ENCODE data around the gene BCO2. TPM values are rescaled to one million over a fixed set of nuclear protein-coding genes. Genes with fewer than 3 reads are reported as not detected.
"Not testable (repeated sequence)": the region's sequence is repeated elsewhere in the genome, so short reads cannot be mapped to it uniquely, and the experiment has no call there.

BCO2 gene
- total RNA-seq, 1 donor = 0.72 TPM

DNA sequence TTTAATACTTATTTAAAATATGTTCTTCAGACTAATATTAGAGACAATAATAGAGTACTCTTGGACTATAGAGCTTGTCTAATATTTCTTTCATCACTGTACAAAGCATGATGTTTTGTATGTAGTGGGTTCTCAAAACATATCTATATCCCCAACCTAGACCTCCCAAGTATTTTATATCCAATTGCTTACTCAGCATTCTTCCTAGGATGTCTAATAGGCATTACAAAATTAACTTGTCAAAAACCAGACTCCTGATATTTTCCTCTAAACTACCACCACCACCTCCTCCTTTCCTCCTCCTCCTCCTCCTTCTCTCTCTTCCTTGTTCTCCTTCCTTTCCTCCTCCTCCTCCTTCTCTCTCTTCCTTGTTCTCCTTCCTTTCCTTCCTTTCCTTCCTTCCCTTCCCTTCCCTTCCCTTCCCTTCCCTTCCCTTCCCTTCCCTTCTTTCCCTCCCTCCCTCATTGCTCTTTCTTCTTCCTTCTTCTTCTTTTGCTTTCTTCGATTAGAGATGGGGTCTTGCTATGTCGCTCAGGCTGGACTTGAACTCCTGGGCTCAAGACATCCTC is 21.3 kb downstream of the BCO2 start:
- no peaks in the 10 kb centered on the region for H4K20me1 ChIP-seq (ENCODE audit: insufficient read depth, low read length)
- H3K79me2 ChIP-seq (ENCODE audit: insufficient read depth, low read length) = no peaks in the 10 kb centered on the region
- no peaks in the 10 kb centered on the region for H3K9me3 ChIP-seq (ENCODE audit: low read depth, low read length)
- no peak for DNase-seq (ENCODE audit: insufficient read length, low spot score, missing footprints)
- H2AFZ ChIP-seq (ENCODE audit: low read length) = no peak overlapping the region
- no peaks in the 10 kb centered on the region for H3K27me3 ChIP-seq (ENCODE audit: insufficient read depth, low read length)
- no peak overlapping the region for H3K4me2 ChIP-seq (ENCODE audit: insufficient read depth, low read length)
- no peaks in the 10 kb centered on the region for H3K36me3 ChIP-seq (ENCODE audit: insufficient read depth, low read length)
- no peaks in the 10 kb centered on the region for H3K4me1 ChIP-seq (ENCODE audit: insufficient read depth, low read length)
- TF ChIP-seq, protein P1, sequence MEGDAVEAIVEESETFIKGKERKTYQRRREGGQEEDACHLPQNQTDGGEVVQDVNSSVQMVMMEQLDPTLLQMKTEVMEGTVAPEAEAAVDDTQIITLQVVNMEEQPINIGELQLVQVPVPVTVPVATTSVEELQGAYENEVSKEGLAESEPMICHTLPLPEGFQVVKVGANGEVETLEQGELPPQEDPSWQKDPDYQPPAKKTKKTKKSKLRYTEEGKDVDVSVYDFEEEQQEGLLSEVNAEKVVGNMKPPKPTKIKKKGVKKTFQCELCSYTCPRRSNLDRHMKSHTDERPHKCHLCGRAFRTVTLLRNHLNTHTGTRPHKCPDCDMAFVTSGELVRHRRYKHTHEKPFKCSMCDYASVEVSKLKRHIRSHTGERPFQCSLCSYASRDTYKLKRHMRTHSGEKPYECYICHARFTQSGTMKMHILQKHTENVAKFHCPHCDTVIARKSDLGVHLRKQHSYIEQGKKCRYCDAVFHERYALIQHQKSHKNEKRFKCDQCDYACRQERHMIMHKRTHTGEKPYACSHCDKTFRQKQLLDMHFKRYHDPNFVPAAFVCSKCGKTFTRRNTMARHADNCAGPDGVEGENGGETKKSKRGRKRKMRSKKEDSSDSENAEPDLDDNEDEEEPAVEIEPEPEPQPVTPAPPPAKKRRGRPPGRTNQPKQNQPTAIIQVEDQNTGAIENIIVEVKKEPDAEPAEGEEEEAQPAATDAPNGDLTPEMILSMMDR (IDR thresholded peaks at IDR 0.05; ENCODE audit: extremely low read depth, low read depth, low read length) = no peak
- H3K4me3 ChIP-seq (ENCODE audit: insufficient read depth, low read length) = no peak overlapping the region
- H3K27ac ChIP-seq (ENCODE audit: low read depth, low read length) = no peak overlapping the region

DNA sequence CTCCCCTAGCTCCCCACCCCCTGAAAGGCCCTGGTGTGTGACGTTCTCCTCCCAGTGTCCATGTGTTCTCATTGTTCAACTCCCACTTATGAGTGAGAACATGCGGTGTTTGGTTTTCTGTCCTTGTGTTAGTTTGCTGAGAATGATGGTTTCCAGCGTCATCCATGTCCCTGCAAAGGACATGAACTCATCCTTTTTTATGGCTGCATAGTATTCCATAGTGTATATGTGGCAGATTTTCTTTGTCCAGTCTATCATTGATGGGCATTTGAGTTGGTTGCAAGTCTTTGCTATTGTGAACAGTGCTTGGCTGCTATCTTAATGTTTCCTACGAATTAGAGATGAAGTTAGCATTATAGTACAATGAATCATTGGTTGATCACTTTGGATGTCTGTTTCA is 23.8 kb downstream of the BCO2 start:
- not testable (repeated sequence) for H3K9me3 ChIP-seq (ENCODE audit: low read depth, low read length); H4K20me1 ChIP-seq (ENCODE audit: insufficient read depth, low read length); H3K4me1 ChIP-seq (ENCODE audit: insufficient read depth, low read length); H3K27ac ChIP-seq (ENCODE audit: low read depth, low read length); H3K36me3 ChIP-seq (ENCODE audit: insufficient read depth, low read length); H3K27me3 ChIP-seq (ENCODE audit: insufficient read depth, low read length); H3K4me3 ChIP-seq (ENCODE audit: insufficient read depth, low read length); DNase-seq (ENCODE audit: insufficient read length, low spot score, missing footprints); H2AFZ ChIP-seq (ENCODE audit: low read length); H3K79me2 ChIP-seq (ENCODE audit: insufficient read depth, low read length); H3K4me2 ChIP-seq (ENCODE audit: insufficient read depth, low read length)

DNA sequence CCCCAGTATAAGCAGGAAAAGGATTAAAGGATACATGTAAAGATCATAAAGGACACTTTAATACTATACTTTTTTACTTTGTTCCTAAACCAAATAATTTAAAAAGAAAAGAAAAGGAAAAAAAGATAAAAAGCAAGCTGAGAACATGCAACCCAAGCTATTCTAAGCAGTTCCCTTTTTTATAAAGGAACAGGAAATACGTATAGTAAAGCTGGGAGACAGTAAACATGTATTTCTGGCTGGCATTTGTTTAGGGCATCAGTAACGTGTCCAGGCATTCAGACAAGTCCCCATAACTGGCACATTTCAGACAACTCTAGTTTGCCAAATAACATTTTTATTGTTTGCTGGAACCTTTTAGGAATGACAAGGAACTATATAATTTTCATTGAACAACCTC is 24.9 kb downstream of the BCO2 start:
- TF ChIP-seq, protein P1 (IDR thresholded peaks at IDR 0.05; ENCODE audit: extremely low read depth, low read depth, low read length) = no peak
- Histone ChIP-seq H3K4me3 (ENCODE audit: insufficient read depth, low read length) (no peak overlapping the region), H3K9me3 (ENCODE audit: low read depth, low read length) (no peaks in the 10 kb centered on the region), H3K27ac (ENCODE audit: low read depth, low read length) (no peak overlapping the region), H3K79me2 (ENCODE audit: insufficient read depth, low read length) (no peaks in the 10 kb centered on the region), H3K27me3 (ENCODE audit: insufficient read depth, low read length) (no peaks in the 10 kb centered on the region), H4K20me1 (ENCODE audit: insufficient read depth, low read length) (no peaks in the 10 kb centered on the region), H2AFZ (ENCODE audit: low read length) (no peak overlapping the region), H3K4me1 (ENCODE audit: insufficient read depth, low read length) (no peaks in the 10 kb centered on the region), H3K4me2 (ENCODE audit: insufficient read depth, low read length) (no peak overlapping the region), H3K36me3 (ENCODE audit: insufficient read depth, low read length) (no peaks in the 10 kb centered on the region)
- DNase-seq (ENCODE audit: insufficient read length, low spot score, missing footprints) = no peak

DNA sequence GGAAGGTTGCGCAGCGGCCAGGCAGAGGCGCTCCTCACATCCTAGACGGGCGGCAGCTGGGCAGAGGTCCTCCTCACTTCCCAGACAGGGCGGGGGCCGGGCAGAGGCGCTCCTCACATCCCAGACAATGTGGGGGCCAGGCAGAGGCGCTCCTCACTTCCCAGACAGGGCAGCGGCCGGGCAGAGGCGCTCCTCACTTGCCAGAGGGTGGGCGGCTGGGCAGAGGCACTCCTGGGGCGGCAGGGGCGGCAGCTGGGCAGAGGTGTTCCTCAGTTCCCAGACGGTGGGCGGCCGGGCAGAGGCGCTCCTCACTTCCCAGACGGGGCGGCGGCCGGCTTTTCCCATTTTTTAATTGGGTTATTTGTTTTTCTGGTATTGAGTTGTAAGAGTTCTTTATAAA is 30.8 kb downstream of the BCO2 start:
- H3K4me3 ChIP-seq (ENCODE audit: insufficient read depth, low read length) = no peak overlapping the region
- TF ChIP-seq, protein P1 (IDR thresholded peaks at IDR 0.05; ENCODE audit: extremely low read depth, low read depth, low read length) = no peak
- H3K4me1 ChIP-seq (ENCODE audit: insufficient read depth, low read length) = no peaks in the 10 kb centered on the region
- no peak overlapping the region for H3K4me2 ChIP-seq (ENCODE audit: insufficient read depth, low read length)
- H3K9me3 ChIP-seq (ENCODE audit: low read depth, low read length) = no peaks in the 10 kb centered on the region
- DNase-seq (ENCODE audit: insufficient read length, low spot score, missing footprints) = no peak
- no peak overlapping the region for H2AFZ ChIP-seq (ENCODE audit: low read length)
- H3K36me3 ChIP-seq (ENCODE audit: insufficient read depth, low read length) = no peaks in the 10 kb centered on the region
- no peaks in the 10 kb centered on the region for H3K79me2 ChIP-seq (ENCODE audit: insufficient read depth, low read length)
- no peaks in the 10 kb centered on the region for H3K27me3 ChIP-seq (ENCODE audit: insufficient read depth, low read length)
- H3K27ac ChIP-seq (ENCODE audit: low read depth, low read length) = no peak overlapping the region
- H4K20me1 ChIP-seq (ENCODE audit: insufficient read depth, low read length) = no peaks in the 10 kb centered on the region
